COLO668 (cell line): ENCODE data around the gene PTER.

ENCODE experiments used
- DNase-seq: peaks from one replicate; lab custom pipeline; 2025; ENCODE audit not compliant: unreplicated experiment; lab: John Stamatoyannopoulos, UW

PTER gene

DNA sequence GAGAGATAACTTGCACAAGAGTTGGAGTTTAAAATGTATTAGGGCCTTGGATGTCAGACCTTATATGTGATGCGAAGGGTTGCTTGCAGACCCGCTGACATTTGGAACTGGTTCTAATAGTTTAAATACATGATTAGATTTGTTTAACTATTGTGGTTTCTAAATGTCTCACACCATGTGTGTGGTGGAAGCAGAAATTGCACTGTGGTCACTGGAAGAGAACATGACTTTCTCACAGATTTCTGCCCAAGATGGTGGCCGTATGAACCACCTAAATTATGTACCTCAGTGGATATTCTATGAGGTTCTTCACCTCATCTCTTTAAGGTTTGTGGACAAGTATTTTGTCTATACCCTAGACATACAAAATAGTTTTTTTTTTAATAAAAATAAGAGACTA lies 93.0 kb downstream of the PTER start:
- DNase-seq, result no peak

DNA sequence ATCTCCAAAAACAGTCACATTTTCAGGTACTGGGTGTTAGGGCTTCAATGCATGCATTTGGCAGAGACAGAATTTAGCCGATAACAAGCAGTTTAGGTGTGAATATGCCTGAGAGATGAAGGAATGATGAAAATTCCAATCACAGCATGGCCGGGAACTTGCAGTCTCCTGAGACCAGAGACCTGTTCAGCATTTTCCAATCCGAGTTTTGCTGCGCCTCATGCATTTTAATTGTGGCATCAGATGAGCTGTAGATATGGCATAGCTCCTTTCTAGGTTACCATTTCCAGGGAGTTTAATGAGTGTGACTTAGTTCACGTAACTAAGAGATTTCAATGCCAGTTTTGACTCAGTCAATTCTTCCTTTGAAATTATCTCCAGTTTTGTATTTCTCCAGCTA lies 99.3 kb downstream of the PTER start:
- DNase-seq, result no peak

DNA sequence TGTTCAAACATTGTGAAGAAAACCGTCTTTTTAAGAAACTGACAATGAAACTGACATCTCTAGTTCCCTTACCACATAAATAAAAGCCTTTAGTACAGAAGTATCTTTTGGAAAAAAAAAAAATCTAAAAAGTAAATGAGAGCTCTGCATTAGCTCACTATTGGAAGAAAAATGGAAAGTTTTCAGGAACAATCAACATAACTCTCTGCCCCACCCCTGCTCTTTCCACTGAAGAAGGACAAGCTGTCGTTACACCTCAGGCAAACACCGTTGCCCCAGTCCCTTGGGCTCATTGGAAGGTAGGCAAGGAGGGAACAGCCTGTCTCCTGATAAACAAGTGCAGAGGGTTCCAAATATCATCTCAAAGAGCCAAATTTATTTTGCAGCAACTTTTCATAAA lies 107.3 kb downstream of the PTER start:
- DNase-seq, result no peak

DNA sequence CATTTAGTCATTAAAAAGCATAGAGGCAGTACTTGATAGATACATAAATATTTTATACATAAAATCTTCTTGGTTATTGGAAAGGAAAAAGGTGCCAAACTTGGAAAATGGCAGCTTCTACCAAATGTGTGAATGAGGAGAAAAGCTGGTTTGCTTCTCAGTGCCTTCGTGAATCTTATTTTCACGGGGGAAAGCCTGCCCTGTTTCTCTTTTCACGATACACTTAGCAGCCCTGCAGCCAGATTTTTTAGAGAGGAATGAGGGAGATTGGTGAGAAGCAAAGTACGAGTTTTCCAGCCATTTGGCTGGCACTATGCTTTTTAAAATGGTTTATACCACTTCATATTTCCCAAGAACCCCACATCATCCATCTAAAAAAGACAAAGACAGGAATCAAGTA lies 107.8 kb downstream of the PTER start:
- DNase-seq, result no peak

DNA sequence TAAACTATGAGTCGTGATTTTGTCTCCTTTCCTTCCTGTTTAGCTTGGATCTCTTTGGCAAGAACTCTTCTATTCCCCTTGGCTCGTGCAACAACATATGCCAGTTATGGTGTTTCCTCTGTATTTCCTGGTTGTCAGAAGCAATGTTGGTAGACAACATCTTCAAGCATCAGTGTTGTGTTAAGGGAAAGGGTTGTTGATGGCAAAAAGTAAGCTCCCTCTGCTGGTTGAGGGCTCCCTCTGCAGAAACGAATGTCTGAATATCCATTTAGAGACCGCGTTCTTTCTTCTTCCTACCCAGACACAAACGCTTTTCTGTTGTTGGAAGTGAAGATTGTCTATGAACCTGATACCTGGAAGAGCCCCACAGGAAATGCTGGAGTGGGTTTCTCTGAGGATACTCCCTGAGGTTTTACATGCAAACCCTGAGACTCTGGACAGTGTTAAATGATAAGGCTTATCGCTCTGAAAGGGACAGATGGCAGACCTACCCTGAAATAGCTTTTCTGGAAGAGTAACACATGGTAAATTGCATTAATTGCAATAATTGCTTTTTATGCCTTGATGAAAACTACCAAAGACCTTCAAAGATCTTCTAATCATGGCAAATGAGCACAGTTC lies 108.4 kb downstream of the PTER start:
- DNase-seq, result no peak

DNA sequence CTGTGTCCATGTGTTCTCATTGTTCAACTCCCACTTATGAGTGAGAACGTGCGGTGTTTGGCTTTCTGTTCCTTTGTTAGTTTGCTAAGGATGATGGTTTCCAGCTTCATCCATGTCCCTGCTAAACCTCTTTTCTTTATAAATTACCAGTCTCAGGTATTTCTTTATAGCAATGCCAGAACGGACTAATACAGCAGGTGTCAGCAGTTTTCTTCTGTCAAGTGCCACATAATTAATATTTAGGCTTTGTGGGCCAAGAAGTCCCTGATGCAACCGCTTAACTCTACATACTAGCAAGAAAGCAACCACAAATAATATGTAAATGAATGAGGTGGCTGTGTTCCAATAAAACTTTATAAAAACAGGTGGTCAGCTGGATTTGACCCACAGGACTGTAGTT lies 111.2 kb downstream of the PTER start:
- no peak for DNase-seq

DNA sequence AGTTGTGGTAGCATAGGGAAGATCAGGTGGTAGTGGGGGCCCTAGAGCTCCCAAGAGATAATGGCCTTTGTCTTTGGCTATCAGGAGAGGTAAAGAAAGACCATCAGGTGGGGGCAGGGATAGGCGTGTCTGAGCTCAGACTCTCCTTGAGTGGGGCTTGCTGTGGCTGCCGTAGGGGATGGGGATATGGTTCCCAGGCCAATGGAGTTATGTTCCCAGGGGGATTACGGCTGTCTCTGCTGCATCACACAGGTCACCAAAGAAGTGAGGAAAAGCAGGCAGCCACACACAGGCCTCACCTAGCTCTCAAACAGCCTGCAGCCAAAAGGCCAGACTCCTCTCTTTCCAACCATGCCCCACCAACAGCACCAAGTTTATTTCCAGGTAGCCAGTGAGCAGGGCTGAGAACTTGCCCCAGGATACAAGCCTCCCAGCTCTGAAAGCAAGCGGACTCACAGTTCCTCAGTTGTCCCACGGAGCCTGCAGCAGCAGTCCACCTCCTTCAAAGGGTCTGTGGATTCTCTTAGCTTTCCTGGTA lies 122.5 kb downstream of the PTER start:
- no peak for DNase-seq

DNA sequence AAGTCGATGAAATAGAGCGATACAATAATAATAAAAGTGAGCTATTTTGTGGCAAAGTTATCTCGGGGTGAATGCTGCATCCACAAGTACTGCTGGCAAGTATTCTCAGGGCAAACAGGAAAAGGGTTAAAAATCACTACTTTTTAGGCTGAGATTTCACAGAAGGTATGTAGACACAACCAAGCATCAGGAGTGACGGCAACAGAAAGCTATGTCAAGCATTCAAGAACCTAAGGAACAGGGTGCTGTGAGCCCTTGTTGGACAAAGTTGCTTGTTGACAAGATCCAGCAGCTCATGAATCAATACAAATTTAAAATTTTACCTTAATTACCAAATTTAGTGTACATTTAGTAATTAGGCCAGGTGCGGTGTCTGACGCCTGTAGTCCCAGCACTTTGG lies 126.1 kb downstream of the PTER start:
- DNase-seq, result no peak
